Measurements from ENCODE around the gene TEN1. TPM values are rescaled to one million over a fixed set of nuclear protein-coding genes. Genes with fewer than 3 reads are reported as not detected.

The TEN1 gene, protein sequence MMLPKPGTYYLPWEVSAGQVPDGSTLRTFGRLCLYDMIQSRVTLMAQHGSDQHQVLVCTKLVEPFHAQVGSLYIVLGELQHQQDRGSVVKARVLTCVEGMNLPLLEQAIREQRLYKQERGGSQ
- total RNA-seq, result 10.9 TPM
- long read RNA-seq, transcript TEN1-201 (4 exons, 994 nt), result major isoform, 8 of 8 reads
- long read RNA-seq, partial matches to known transcripts, result 0 of 8 reads
- long read RNA-seq, other reads (novel, unspliced or antisense), result 0 of 8 reads

DNA sequence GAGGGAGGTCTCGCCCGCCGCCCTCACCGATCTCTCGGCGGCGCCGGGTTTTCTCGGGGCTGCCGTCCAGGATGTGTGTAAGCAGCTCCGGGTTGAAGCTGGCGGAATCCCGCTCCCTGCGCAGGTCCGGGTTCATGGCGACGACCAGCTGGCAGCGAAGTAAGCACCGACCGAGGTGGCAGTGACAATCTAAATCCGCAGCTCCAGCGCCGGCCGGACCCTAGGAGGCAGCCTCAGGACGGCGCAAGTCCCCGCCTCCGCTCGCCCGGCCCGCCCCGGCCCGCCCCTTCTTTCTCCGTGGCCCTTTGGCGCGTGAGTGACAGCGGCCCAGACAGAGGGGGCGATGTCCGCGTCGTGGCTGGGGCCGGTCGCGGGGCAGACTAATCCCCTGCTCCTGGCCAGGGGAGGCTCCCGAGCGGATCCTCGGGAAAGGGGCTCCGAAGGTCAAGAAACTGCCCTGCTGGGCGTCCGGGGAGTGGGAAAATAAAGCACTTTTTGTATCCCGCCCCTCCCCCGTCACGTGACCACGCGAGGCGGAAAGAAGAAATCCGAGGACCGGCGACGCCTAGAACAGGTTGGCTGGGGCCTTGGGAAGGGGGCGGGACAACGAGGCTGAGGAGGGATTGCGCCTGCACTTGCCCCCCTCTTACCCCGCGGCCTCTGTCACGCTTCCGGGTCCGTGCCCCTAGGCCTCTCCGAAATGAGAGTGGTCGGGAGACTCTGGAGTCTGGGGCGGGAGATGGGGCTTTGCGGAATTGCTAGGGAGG, at the start of gene TEN1, which contains the start of gene ACOX1:
Gene TEN1, plus strand, starts transcription at position 303 of the 767 bp plus-strand sequence. CDS start 6,953 bp downstream, outside the sequence.
Gene ACOX1, minus strand, starts transcription at position 229 of the 767 bp plus-strand sequence. Its CDS starts 93 bp downstream, at position 136.
- Histone ChIP-seq H3K36me3 (no peaks in the 10 kb centered on the region), H3K9me3 (no peaks in the 10 kb centered on the region), H3K4me3 (peak within 1 kb of the TSS; percentile 93), H3K4me1 (peaks cover 71% of the 10 kb centered on the region), H3K27me3 (no peaks in the 10 kb centered on the region), H3K27ac (peak within 1 kb of the TSS; percentile 100)
- intact Hi-C loops (cut with DNase I), result no loop called here
- ATAC-seq, result peak; percentile 96
- TF ChIP-seq, protein P1, sequence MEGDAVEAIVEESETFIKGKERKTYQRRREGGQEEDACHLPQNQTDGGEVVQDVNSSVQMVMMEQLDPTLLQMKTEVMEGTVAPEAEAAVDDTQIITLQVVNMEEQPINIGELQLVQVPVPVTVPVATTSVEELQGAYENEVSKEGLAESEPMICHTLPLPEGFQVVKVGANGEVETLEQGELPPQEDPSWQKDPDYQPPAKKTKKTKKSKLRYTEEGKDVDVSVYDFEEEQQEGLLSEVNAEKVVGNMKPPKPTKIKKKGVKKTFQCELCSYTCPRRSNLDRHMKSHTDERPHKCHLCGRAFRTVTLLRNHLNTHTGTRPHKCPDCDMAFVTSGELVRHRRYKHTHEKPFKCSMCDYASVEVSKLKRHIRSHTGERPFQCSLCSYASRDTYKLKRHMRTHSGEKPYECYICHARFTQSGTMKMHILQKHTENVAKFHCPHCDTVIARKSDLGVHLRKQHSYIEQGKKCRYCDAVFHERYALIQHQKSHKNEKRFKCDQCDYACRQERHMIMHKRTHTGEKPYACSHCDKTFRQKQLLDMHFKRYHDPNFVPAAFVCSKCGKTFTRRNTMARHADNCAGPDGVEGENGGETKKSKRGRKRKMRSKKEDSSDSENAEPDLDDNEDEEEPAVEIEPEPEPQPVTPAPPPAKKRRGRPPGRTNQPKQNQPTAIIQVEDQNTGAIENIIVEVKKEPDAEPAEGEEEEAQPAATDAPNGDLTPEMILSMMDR (IDR thresholded peaks at IDR 0.05), result peak; percentile 42
- peak; percentile 99 for DNase-seq

DNA sequence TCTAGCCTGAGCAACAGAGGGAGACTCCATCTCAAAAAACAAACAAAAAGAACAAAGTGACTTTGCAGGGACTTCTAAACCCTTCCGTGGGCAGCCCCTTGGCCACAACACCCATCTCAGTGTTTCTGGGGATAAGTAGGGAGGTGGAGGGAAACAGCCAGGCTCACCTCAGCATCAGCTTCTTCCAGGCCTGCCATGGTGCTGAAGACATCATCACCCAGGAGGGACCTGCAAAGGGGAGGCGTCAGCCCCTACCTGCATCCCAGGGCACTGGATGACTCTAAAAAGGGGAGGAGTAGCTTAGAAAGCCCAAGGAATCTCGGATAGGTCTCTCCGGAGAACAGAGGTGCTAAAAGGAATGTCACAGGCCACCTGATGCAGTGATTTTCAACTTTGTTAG, 48.0 kb upstream of the TEN1 start:
- no peak overlapping the region for H3K27ac ChIP-seq
- no peak for DNase-seq
- ATAC-seq, result no peak

DNA sequence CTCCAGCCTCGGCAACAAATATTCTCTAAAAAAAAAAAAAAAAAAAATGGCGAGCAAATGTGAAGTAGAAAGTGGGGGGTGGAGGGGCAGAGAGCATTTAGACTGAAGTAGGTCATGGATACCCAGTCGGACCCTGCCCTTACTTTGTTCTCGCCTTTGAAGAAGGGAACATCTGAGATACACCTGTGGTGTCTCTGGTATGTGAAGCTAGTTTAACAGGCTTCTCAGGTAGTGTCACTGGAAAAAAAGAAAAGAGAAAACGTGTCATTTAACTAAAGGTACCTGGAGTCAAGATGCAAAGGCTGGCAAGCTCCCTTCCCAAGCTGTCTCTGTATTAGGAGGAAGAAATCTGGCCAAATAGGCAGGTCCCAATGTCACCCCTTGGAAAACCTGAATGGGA, 46.2 kb upstream of the TEN1 start:
- Histone ChIP-seq H3K27ac (no peak overlapping the region), H3K4me3 (no peak overlapping the region), H3K4me1 (no peaks in the 10 kb centered on the region), H3K27me3 (no peaks in the 10 kb centered on the region), H3K36me3 (no peaks in the 10 kb centered on the region), H3K9me3 (no peaks in the 10 kb centered on the region)
- ATAC-seq (no peak), DNase-seq (no peak)
- intact Hi-C loops (cut with DNase I), result no loop called here
- TF ChIP-seq, protein P1 (IDR thresholded peaks at IDR 0.05), result no peak

More for the DNA sequence above, 48.0 kb upstream of the TEN1 start:
- H3K4me3 ChIP-seq, result no peak overlapping the region
- H3K4me1 ChIP-seq, result no peaks in the 10 kb centered on the region
- no peaks in the 10 kb centered on the region for H3K27me3 ChIP-seq
- TF ChIP-seq, protein P1 (IDR thresholded peaks at IDR 0.05), result no peak
- no peaks in the 10 kb centered on the region for H3K9me3 ChIP-seq
- intact Hi-C loops (cut with DNase I), result no loop called here
- no peaks in the 10 kb centered on the region for H3K36me3 ChIP-seq

- Histone ChIP-seq H3K36me3 (no peaks in the 10 kb centered on the region), H3K4me3 (no peak overlapping the region), H3K27me3 (no peaks in the 10 kb centered on the region), H3K9me3 (no peaks in the 10 kb centered on the region), H3K4me1 (no peaks in the 10 kb centered on the region), H3K27ac (no peak overlapping the region)
- ATAC-seq, result no peak
- intact Hi-C loops (cut with DNase I), result no loop called here
- DNase-seq, result no peak
- TF ChIP-seq, protein P1 (IDR thresholded peaks at IDR 0.05), result no peak
These were observed 45.2 kb upstream of the TEN1 start for GRCh38 chr17:75933808-75934207.

GRCh38 chr17:75937652-75938051, 41.4 kb upstream of the TEN1 start:
- no peaks in the 10 kb centered on the region for H3K9me3 ChIP-seq
- intact Hi-C loops (cut with DNase I), result no loop called here
- ATAC-seq (no peak), DNase-seq (peak; percentile 37)
- no peaks in the 10 kb centered on the region for H3K36me3 ChIP-seq
- TF ChIP-seq, protein P1 (IDR thresholded peaks at IDR 0.05), result no peak
- no peaks in the 10 kb centered on the region for H3K27me3 ChIP-seq
- H3K4me3 ChIP-seq, result no peak overlapping the region
- H3K4me1 ChIP-seq, result peaks cover 4% of the 10 kb centered on the region
- H3K27ac ChIP-seq, result no peak overlapping the region

Data from upper lobe of right lung (tissue), 1 donor.